Neural progenitor cell (in vitro differentiated cells): ENCODE measurements around the gene NT5DC1. TPM values are rescaled to one million over a fixed set of nuclear protein-coding genes. Genes with fewer than 3 reads are reported as not detected.

Experiments
- DNase-seq: peaks from one replicate; pipeline ENCODE4 v3.0.0-alpha.2; 2016; ENCODE audit warnings: low spot score
- H2AFZ ChIP-seq: fragments of 200-600 bp; sonication (generic); replicated peaks from 2 replicates; pipeline ENCODE4 v1.6.1; 2016; ENCODE audit warnings: antibody characterized with exemption
- H3F3A ChIP-seq: fragments of 200-600 bp; sonication (generic); 2 replicates; pipeline ENCODE4 v1.6.1; 2016; ENCODE audit warnings: antibody characterized with exemption, low read depth
- H3K27ac ChIP-seq: fragments of 200-600 bp; sonication (generic); 2 replicates; pipeline ENCODE4 v1.5.1; 2016; ENCODE audit warnings: mild to moderate bottlenecking
- H3K27me3 ChIP-seq: fragments of 200-600 bp; sonication (generic); 2 replicates; pipeline ENCODE4 v1.6.1; 2016; ENCODE audit warnings: mild to moderate bottlenecking, moderate library complexity
- H3K36me3 ChIP-seq: fragments of 200-600 bp; sonication (generic); 2 replicates; pipeline ENCODE4 v1.5.1; 2016
- H3K4me1 ChIP-seq: fragments of 200-600 bp; sonication (generic); 2 replicates; pipeline ENCODE4 v1.6.1; 2016; ENCODE audit warnings: mixed run types
- H3K4me2 ChIP-seq: fragments of 200-600 bp; sonication (generic); 2 replicates; pipeline ENCODE4 v1.6.1; 2016
- H3K4me3 ChIP-seq: fragments of 200-600 bp; sonication (generic); 2 replicates; pipeline ENCODE4 v1.5.1; 2016
- H3K79me2 ChIP-seq: fragments of 200-600 bp; sonication (generic); 2 replicates; pipeline ENCODE4 v1.6.1; 2016; ENCODE audit warnings: low read depth
- H3K9ac ChIP-seq: fragments of 200-600 bp; sonication (generic); 2 replicates; pipeline ENCODE4 v1.6.1; 2016
- H3K9me3 ChIP-seq: fragments of 200-600 bp; sonication (generic); 2 replicates; pipeline ENCODE4 v1.5.1; 2016; ENCODE audit warnings: low read depth
- H4K20me1 ChIP-seq: fragments of 200-600 bp; sonication (generic); 2 replicates; pipeline ENCODE4 v1.6.1; 2016; ENCODE audit warnings: low read depth
- H3K27ac Mint-ChIP-seq: 3 replicates; pipeline ENCODE4 v1.8.0; 2021; ENCODE audit warnings: mixed read lengths
- H3K27me3 Mint-ChIP-seq: 2 replicates; pipeline ENCODE4 v1.8.0; 2022; ENCODE audit warnings: low read depth, mild to moderate bottlenecking, inconsistent platforms, moderate library complexity, mixed read lengths; ENCODE audit not compliant: insufficient read depth
- H3K36me3 Mint-ChIP-seq: 3 replicates; pipeline ENCODE4 v1.8.0; 2021; ENCODE audit warnings: mixed read lengths
- H3K4me1 Mint-ChIP-seq: 3 replicates; pipeline ENCODE4 v1.8.0; 2021; ENCODE audit warnings: mixed read lengths
- H3K4me3 Mint-ChIP-seq: 3 replicates; pipeline ENCODE4 v1.8.0; 2021; ENCODE audit warnings: mild to moderate bottlenecking, moderate library complexity, mixed read lengths
- H3K9me3 Mint-ChIP-seq: 3 replicates; pipeline ENCODE4 v1.8.0; 2020; ENCODE audit warnings: mixed read lengths
- CTCF ChIP-seq: fragments of 200-600 bp; sonication (generic); IDR thresholded peaks from 2 replicates; pipeline ENCODE4 v1.5.1; 2017; ENCODE audit warnings: antibody characterized with exemption, mild to moderate bottlenecking
- EZH2 ChIP-seq: fragments of 200-600 bp; sonication (generic); IDR thresholded peaks from 2 replicates; pipeline ENCODE4 v1.6.1; 2017; ENCODE audit warnings: antibody characterized with exemption, mild to moderate bottlenecking, moderate library complexity
- EZH2phosphoT487 ChIP-seq: fragments of 200-600 bp; sonication (generic); IDR thresholded peaks from 2 replicates; pipeline ENCODE4 v1.6.1; 2017; ENCODE audit warnings: antibody characterized with exemption
- total RNA-seq: library from RNA; depleted of rRNA; stranded (reverse); fragments of >200 nt; gene quantifications from 2 replicates; pipeline ENCODE4 v1.2.3, GENCODE V29; 2015; ENCODE audit warnings: low replicate concordance

Gene NT5DC1
- total RNA-seq, 1 donor from 2014 or later = 19.3 TPM

GRCh38 chr6:116159782-116160524 is 59.3 kb downstream of the NT5DC1 start:
- H3K4me3 Mint-ChIP-seq = no peak overlapping the region
- no peaks in the 10 kb centered on the region for H3K4me1 ChIP-seq
- no peak overlapping the region for H3K4me2 ChIP-seq

GRCh38 chr6:116165596-116165995 is 64.9 kb downstream of the NT5DC1 start:
- H3K27me3 Mint-ChIP-seq = peaks cover 2% of the 10 kb centered on the region
- DNase-seq = no peak
- no peaks in the 10 kb centered on the region for H3K9me3 ChIP-seq
- no peak overlapping the region for H3K4me2 ChIP-seq
- peaks cover 5% of the 10 kb centered on the region for H3K4me1 ChIP-seq
- no peak overlapping the region for H3K4me3 Mint-ChIP-seq
- peaks cover 16% of the 10 kb centered on the region for H3K79me2 ChIP-seq
- H3F3A ChIP-seq = no peaks in the 10 kb centered on the region
- H3K4me1 Mint-ChIP-seq = no peaks in the 10 kb centered on the region
- H3K27me3 ChIP-seq = no peaks in the 10 kb centered on the region
- peaks cover 5% of the 10 kb centered on the region for H3K36me3 ChIP-seq
- peaks cover 14% of the 10 kb centered on the region for H3K9me3 Mint-ChIP-seq
- no peak for TF ChIP-seq EZH2phosphoT487
- no peak for TF ChIP-seq EZH2
- TF ChIP-seq CTCF = no peak
- peaks cover 3% of the 10 kb centered on the region for H3K36me3 Mint-ChIP-seq
- no peak overlapping the region for H3K4me3 ChIP-seq
- H3K27ac ChIP-seq = no peak overlapping the region
- H2AFZ ChIP-seq = no peak overlapping the region
- H4K20me1 ChIP-seq = peaks cover 3% of the 10 kb centered on the region
- H3K9ac ChIP-seq = no peak overlapping the region
- H3K27ac Mint-ChIP-seq = no peak overlapping the region

More at GRCh38 chr6:116159782-116160524, 59.3 kb downstream of the NT5DC1 start:
- Histone ChIP-seq H3K9me3 (no peaks in the 10 kb centered on the region), H3F3A (no peaks in the 10 kb centered on the region), H3K27me3 (no peaks in the 10 kb centered on the region), H3K36me3 (no peaks in the 10 kb centered on the region), H2AFZ (no peak overlapping the region), H3K27ac (no peak overlapping the region), H4K20me1 (no peaks in the 10 kb centered on the region), H3K4me3 (no peak overlapping the region), H3K9ac (no peak overlapping the region), H3K79me2 (peaks cover 16% of the 10 kb centered on the region)
- no peak overlapping the region for H3K27ac Mint-ChIP-seq
- H3K36me3 Mint-ChIP-seq = no peaks in the 10 kb centered on the region
- peaks cover 3% of the 10 kb centered on the region for H3K9me3 Mint-ChIP-seq
- no peaks in the 10 kb centered on the region for H3K4me1 Mint-ChIP-seq
- no peak for DNase-seq
- no peak for TF ChIP-seq CTCF
- no peak for TF ChIP-seq EZH2
- no peak for TF ChIP-seq EZH2phosphoT487
- H3K27me3 Mint-ChIP-seq = no peaks in the 10 kb centered on the region

GRCh38 chr6:116166369-116166768 is 65.7 kb downstream of the NT5DC1 start:
- Mint-ChIP-seq H3K4me3 (no peak overlapping the region), H3K27me3 (peaks cover 2% of the 10 kb centered on the region), H3K36me3 (peaks cover 3% of the 10 kb centered on the region), H3K27ac (no peak overlapping the region), H3K9me3 (peaks cover 14% of the 10 kb centered on the region), H3K4me1 (no peaks in the 10 kb centered on the region)
- Histone ChIP-seq H3K4me3 (no peak overlapping the region), H3K36me3 (peaks cover 5% of the 10 kb centered on the region), H3K27ac (no peak overlapping the region), H3K9ac (no peak overlapping the region), H4K20me1 (peaks cover 6% of the 10 kb centered on the region), H3K4me1 (peaks cover 5% of the 10 kb centered on the region), H2AFZ (no peak overlapping the region), H3K27me3 (no peaks in the 10 kb centered on the region), H3K79me2 (peaks cover 16% of the 10 kb centered on the region), H3F3A (no peaks in the 10 kb centered on the region), H3K9me3 (no peaks in the 10 kb centered on the region), H3K4me2 (no peak overlapping the region)
- DNase-seq = no peak
- no peak for TF ChIP-seq CTCF
- TF ChIP-seq EZH2 = no peak
